GM12891 (cell line): ENCODE measurements around the gene RETNLB.

Experiments used
- PAX5 ChIP-seq: IDR thresholded peaks from 2 replicates; pipeline ENCODE4 v1.6.1; 2011; ENCODE audit warnings: low read length, moderate library complexity, mild to moderate bottlenecking; ENCODE audit not compliant: insufficient read depth, severe bottlenecking
- POLR2A ChIP-seq: IDR thresholded peaks from 2 replicates; pipeline ENCODE4 v1.6.1; 2011; ENCODE audit warnings: low read depth, low read length, control low read depth
- POLR2AphosphoS5 ChIP-seq: IDR thresholded peaks from 2 replicates; pipeline ENCODE4 v1.6.1; 2011; ENCODE audit warnings: low read depth, low read length, control low read depth
- TAF1 ChIP-seq: IDR thresholded peaks from 2 replicates; pipeline ENCODE4 v1.6.1; 2011; ENCODE audit warnings: low read depth, low read length, control low read depth

DNA sequence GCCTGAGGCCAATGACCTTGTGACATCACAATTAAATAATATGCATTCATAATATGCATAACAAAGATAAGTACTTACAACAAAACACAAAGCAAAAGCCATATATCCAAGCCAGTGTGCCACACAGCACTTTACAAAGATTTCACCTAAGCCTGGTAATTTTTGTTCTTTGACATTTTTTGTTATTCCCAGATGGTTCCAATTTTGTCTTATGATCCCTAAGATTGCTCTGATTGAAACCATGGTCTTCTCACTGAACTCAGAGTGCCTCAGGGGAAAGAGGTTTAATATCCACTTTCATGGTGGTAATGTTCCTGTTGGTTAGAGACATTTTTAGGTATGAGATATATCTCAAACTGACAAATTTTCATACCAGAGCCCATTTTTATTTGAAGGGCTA lies 29.1 kb downstream of the RETNLB start:
- TF ChIP-seq POLR2A = no peak
- TF ChIP-seq PAX5 = no peak
- no peak for TF ChIP-seq TAF1
- TF ChIP-seq POLR2AphosphoS5 = no peak
